Stimulated activated CD4-positive, alpha-beta T cell treated with anti-CD3 and anti-CD28 coated beads, TNF-alpha, amount 100 ng/mL, for 1 hour (primary cell): Measurements from ENCODE around the gene GSTM5.
"Not testable (repeated sequence)": the region's sequence is repeated elsewhere in the genome, so short reads cannot be mapped to it uniquely, and the experiment has no call there.

Experiments
- DNase-seq, 3 donors: peaks; one replicate each; pipeline ENCODE4 v3.0.0-alpha.2; 2020; ENCODE audit warnings: low read depth in 3 of 3, low spot score in 1 of 3

The GSTM5 gene

GRCh38 chr1:109711593-109712320, at the start of gene GSTM5:
Gene GSTM5, plus strand, starts transcription at chr1:109712251. Its CDS starts 62 bp downstream, at chr1:109712313.
- DNase-seq, result not testable (repeated sequence)

DNA sequence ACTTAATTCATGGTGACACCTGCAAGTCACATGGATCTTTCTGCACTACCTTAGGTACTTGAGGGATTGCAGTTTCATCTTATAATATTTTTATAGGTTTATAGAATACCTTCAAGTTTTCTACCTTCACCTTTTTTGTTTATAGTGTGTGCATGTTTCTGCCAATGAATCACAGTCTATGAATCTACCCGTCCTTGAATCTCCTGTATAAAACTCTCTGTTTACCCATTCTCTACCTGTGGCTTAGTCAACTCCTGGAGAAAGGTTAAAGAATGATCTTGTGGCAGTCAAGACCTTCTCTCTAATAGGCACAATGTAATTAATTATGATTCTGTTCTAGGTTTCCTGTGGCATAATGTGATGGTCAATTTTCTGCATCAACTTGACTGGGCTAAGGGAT, 47.4 kb upstream of the GSTM5 start:
- DNase-seq, result no peak

DNA sequence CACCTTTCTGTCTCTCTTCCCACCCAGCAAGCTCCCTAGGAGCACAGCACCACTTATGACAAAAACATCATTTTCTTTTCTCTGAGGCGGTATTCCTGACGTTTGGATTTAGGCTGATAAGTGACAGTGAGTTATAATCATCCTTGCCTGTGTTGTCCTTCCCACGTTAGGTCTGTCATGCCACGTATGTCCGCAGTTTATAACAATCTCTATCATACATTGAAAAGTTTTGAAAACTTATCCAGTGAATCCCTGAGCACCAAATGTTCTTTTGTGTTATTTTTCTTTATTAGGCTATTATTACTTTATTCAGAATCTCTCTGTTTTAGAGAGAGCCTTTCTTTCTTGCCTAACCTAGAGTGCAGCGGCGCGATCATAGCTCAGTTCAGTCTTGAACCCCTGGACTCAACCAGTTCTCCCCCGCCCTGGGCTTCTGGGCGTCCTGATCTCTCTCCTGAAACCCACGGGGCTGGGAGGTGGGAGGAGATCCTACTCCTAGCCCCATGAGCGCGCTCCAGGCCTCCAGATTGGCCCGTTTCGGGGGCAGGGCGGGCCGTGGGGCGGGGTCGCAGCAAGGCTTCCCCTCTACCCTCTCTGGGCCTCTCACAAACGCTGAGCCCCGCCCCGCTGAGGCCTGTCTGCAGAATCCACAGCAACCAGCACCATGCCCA, 44.5 kb upstream of the GSTM5 start, which contains the start of gene GSTM2:
Gene GSTM2 (plus strand): TSS at position 606 of the 671 bp plus-strand sequence. CDS start 59 bp downstream, at position 665.
- peak; percentile 33 to 69 (median 54) for DNase-seq

DNA sequence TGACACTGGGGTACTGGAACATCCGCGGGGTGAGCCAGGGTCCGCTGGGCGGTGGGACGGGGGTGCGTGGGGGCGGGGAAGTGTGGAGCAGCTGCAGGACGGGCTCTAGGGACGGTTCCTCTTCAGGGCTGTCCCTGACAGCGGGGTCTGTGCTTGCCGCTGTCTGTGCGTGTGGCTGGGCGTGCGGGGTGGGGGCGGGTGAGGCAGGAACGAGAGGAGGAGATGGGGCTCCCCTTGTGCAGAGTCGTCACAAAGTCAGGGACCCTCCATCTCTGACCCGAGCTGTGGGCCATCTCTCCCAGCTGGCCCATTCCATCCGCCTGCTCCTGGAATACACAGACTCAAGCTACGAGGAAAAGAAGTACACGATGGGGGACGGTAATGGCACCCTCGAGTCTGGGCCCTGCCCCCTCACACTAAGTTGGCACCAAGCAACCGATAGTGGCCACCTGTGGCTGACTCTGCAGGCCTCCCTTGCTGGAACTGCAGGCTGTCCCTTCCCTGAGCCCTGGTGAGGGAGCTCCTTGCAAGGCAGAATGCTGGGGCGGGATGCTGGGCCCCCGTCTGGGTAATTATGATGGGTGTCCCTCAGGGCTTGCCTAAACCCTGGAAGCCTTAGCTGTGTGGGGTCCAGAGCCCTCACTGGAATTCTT, 43.8 kb upstream of the GSTM5 start:
- no peak for DNase-seq

DNA sequence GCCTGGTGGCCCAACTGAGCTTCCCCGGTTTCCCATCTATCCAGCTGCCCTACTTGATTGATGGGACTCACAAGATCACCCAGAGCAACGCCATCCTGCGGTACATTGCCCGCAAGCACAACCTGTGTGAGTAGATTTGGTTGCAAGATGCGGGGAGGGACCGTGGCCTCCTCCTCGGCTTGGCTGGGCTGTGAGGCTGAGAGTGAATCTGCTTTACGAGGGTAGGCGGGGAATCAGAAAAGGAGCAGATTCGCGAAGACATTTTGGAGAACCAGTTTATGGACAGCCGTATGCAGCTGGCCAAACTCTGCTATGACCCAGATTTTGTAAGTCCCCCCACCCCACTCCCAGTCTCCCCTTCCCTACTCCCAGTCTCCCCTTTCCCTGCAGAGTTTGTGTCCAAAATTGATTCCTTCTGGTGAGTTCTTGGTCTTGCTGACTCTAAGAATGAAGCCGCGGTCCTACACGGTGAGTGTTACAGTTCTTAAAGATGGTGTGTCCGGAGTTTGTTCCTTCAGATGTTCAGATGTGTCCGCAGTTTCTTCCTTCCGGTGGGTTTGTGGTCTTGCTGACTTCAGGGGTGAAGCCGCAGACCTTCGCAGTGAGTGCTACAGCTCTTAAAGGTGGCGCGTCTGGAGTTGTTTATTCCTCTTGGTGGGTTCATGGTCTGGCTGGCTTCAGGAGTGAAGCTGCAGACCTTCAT, 42.7 kb upstream of the GSTM5 start:
- DNase-seq, result no peak

DNA sequence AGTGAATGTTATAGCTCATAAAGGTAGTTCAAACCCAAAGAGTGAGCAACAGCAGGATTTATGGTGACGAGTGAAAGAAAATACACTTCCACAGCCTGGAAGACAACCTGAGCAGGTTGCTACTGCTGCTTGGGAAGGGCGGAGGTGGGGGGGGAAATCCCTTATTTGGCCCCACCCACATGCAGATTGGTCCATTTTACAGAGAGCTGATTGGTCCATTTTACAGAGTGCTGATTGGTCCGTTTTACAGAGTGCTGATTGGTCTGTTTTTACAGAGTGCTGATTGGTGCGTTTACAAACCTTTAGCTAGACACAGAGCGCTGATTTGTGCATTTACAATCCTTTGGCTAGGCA, 42.1 kb upstream of the GSTM5 start:
- not testable (repeated sequence) for DNase-seq

- DNase-seq, result no peak
Measured at GRCh38 chr1:109671067-109671466, 41.0 kb upstream of the GSTM5 start.

- not testable (repeated sequence) for DNase-seq
Measured at GRCh38 chr1:109673861-109674260, 38.2 kb upstream of the GSTM5 start.

GRCh38 chr1:109676683-109677381, 35.2 kb upstream of the GSTM5 start:
- DNase-seq, result not testable (repeated sequence)

GRCh38 chr1:109677459-109677858, 34.6 kb upstream of the GSTM5 start:
- DNase-seq, result no peak

- not testable (repeated sequence) for DNase-seq
Measured at GRCh38 chr1:109678637-109679036, 33.4 kb upstream of the GSTM5 start.

- not testable (repeated sequence) for DNase-seq
Measured at GRCh38 chr1:109684777-109685176, 27.3 kb upstream of the GSTM5 start.

- not testable (repeated sequence) for DNase-seq
Measured at GRCh38 chr1:109685399-109685798, 26.7 kb upstream of the GSTM5 start.

- not testable (repeated sequence) for DNase-seq
Measured at GRCh38 chr1:109685890-109686289, 26.2 kb upstream of the GSTM5 start.

- DNase-seq, result not testable (repeated sequence)
Measured at GRCh38 chr1:109687109-109687508, 24.9 kb upstream of the GSTM5 start.

- DNase-seq, result peak in 2 of 3 donors; percentile 30 to 70
Measured at GRCh38 chr1:109687641-109688499, 24.2 kb upstream of the GSTM5 start, which contains the start of gene GSTM1. Gene GSTM1, plus strand, starts transcription at chr1:109687817. Its CDS starts 57 bp downstream, at chr1:109687874.

DNA sequence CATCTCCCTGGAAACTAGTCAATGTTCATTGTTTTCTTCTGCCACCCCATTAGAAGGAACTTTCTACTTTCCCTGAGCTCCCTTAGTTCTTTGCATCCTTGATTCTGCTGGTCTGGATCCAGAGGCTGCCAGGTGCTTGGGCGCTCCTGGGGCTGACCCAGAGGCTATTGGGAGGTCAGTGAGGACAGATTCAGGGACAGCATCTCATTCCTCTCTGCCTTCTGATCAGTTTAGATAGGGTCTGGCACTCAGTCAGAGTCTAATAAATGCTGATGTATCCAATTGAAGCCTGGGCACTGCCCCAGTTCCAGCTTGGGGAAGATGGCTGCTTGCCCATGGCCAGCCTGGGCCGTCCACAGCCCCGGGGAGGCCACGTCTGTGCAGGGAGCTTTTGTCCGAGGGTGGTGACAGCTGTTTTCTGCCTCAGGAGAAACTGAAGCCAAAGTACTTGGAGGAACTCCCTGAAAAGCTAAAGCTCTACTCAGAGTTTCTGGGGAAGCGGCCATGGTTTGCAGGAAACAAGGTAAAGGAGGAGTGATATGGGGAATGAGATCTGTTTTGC, 22.1 kb upstream of the GSTM5 start:
- no peak for DNase-seq

GRCh38 chr1:109691759-109692158, 20.3 kb upstream of the GSTM5 start:
- DNase-seq, result no peak

- not testable (repeated sequence) for DNase-seq
Measured at GRCh38 chr1:109694400-109694799, 17.7 kb upstream of the GSTM5 start.
